HepG2 (cell line): ENCODE measurements around the gene OR2B2. TPM values are rescaled to one million over a fixed set of nuclear protein-coding genes. Genes with fewer than 3 reads are reported as not detected.
A peak's percentile ranks its signal among the peaks of the same experiment; 100 is the strongest.

Experiments used
- BATF2 ChIP-seq: sonication (generic); formaldehyde crosslinking; IDR thresholded peaks from 2 replicates; pipeline ENCODE4 v1.8.0; 2022; ENCODE audit warnings: mild to moderate bottlenecking, missing genetic modification reagents, moderate library complexity
- CEBPB ChIP-seq: IDR thresholded peaks from 2 replicates; pipeline ENCODE4 v1.6.1; 2011; ENCODE audit warnings: low read depth, low read length, improper control_type of control experiment, borderline replicate concordance
- CREBL2 ChIP-seq: sonication (generic); formaldehyde crosslinking; IDR thresholded peaks from 2 replicates; pipeline ENCODE4 v1.8.1; 2023; ENCODE audit warnings: missing genetic modification reagents, mild to moderate bottlenecking, borderline replicate concordance
- E2F1 ChIP-seq: sonication (generic); formaldehyde crosslinking; IDR thresholded peaks from 2 replicates; pipeline ENCODE4 v1.5.0; 2020; ENCODE audit warnings: missing genetic modification reagents
- GMEB2 ChIP-seq: IDR thresholded peaks from 2 replicates; pipeline ENCODE4 v1.6.1; 2016; ENCODE audit warnings: missing biosample characterization, missing genetic modification reagents, low read depth
- KLF6 ChIP-seq: IDR thresholded peaks from 2 replicates; pipeline ENCODE4 v1.8.0; 2016; ENCODE audit warnings: missing biosample characterization, missing genetic modification reagents
- KMT2B ChIP-seq: IDR thresholded peaks from 2 replicates; pipeline ENCODE4 v1.6.1; 2016; ENCODE audit warnings: missing genetic modification reagents, missing compliant biosample characterization
- PLRG1 ChIP-seq: fragments of 450-650 bp; conservative IDR thresholded peaks from 2 replicates; pipeline ENCODE4 v1.6.1; 2016
- POLR2A ChIP-seq, 2 experiments: IDR thresholded peaks; 2 replicates each; pipeline ENCODE4 v1.6.1; 2011; ENCODE audit warnings: low read depth in 2 of 2, low read length in 2 of 2, mild to moderate bottlenecking in 1 of 2, moderate library complexity in 1 of 2; ENCODE audit not compliant: insufficient read depth in 1 of 2
- PRMT3 ChIP-seq: sonication (generic); formaldehyde crosslinking; IDR thresholded peaks from 2 replicates; pipeline ENCODE4 v1.8.1; 2022; ENCODE audit warnings: low read depth, mild to moderate bottlenecking, moderate library complexity, missing genetic modification reagents, borderline replicate concordance
- RARA ChIP-seq: IDR thresholded peaks from 2 replicates; pipeline ENCODE4 v1.6.1; 2016; ENCODE audit warnings: missing genetic modification reagents, missing compliant biosample characterization
- REL ChIP-seq: sonication (generic); formaldehyde crosslinking; conservative IDR thresholded peaks from 2 replicates; pipeline ENCODE4 v1.8.0; 2022; ENCODE audit warnings: mild to moderate bottlenecking, missing genetic modification reagents, moderate library complexity
- SETDB1 ChIP-seq: sonication (generic); formaldehyde crosslinking; IDR thresholded peaks from 2 replicates; pipeline ENCODE4 v1.5.1; 2020; ENCODE audit warnings: missing genetic modification reagents, mild to moderate bottlenecking, borderline replicate concordance
- SRY ChIP-seq: sonication (generic); formaldehyde crosslinking; IDR thresholded peaks from 2 replicates; pipeline ENCODE4 v1.8.0; 2022; ENCODE audit warnings: mild to moderate bottlenecking, missing genetic modification reagents
- STAG1 ChIP-seq: sonication (generic); formaldehyde crosslinking; IDR thresholded peaks from 2 replicates; pipeline ENCODE4 v1.4.0; 2020; ENCODE audit warnings: missing genetic modification reagents
- TMF1 ChIP-seq: sonication (generic); formaldehyde crosslinking; IDR thresholded peaks from 2 replicates; pipeline ENCODE4 v1.8.1; 2022; ENCODE audit warnings: low read depth, missing genetic modification reagents
- ZIK1 ChIP-seq: sonication (generic); formaldehyde crosslinking; IDR thresholded peaks from 2 replicates; pipeline ENCODE4 v1.5.0; 2020; ENCODE audit warnings: mild to moderate bottlenecking, low read depth, missing genetic modification reagents, borderline replicate concordance
- ZNF552 ChIP-seq: sonication (generic); formaldehyde crosslinking; IDR thresholded peaks from 2 replicates; pipeline ENCODE4 v1.9.0; 2022; ENCODE audit warnings: missing genetic modification reagents, mild to moderate bottlenecking, borderline replicate concordance
- ZNF687 ChIP-seq: sonication (generic); formaldehyde crosslinking; IDR thresholded peaks from 2 replicates; pipeline ENCODE4 v1.5.1; 2020; ENCODE audit warnings: mild to moderate bottlenecking, missing genetic modification reagents, moderate library complexity
- ZNF749 ChIP-seq: sonication (generic); formaldehyde crosslinking; IDR thresholded peaks from 2 replicates; pipeline ENCODE4 v1.8.0; 2022; ENCODE audit warnings: mild to moderate bottlenecking, missing genetic modification reagents, moderate library complexity, borderline replicate concordance
- ZNF761 ChIP-seq: sonication (generic); formaldehyde crosslinking; conservative IDR thresholded peaks from 2 replicates; pipeline ENCODE4 v1.4.0; 2020; ENCODE audit warnings: mild to moderate bottlenecking, missing genetic modification reagents
- ZNF879 ChIP-seq: sonication (generic); formaldehyde crosslinking; IDR thresholded peaks from 2 replicates; pipeline ENCODE4 v1.8.1; 2023; ENCODE audit warnings: missing genetic modification reagents
- polyA plus RNA-seq, 8 experiments: library from polyadenylated mRNA; depleted of rRNA in 3 of 8; stranded (reverse) in 7 of 8; unstranded in 1 of 8; fragments of >200 nt; fragmentation: Illumina TruSeq in 4 of 8; extraction: Trizol in 4 of 8; gene quantifications; 2 replicates each; pipeline versions ENCODE4 v1.2.1 to v1.2.3, GENCODE V29; 2011 to 2016; ENCODE audit warnings: low read depth in 4 of 8, missing spikeins in 1 of 8, mixed read lengths in 1 of 8; ENCODE audit not compliant: insufficient read depth in 1 of 8
- total RNA-seq, 5 experiments: library from RNA; depleted of rRNA; stranded (reverse); fragments of >200 nt; fragmentation: Illumina TruSeq; extraction: Trizol; gene quantifications; 2 replicates each; pipeline ENCODE4 v1.2.3, GENCODE V29; 2016; ENCODE audit warnings: low read depth in 1 of 5

The OR2B2 gene
- total and polyA plus RNA-seq, 2 of the 13 experiments (the other 11 are each of a cell fraction or from before 2014, with no cell fraction given): not detected

GRCh38 chr6:27893059-27893835 lies 18.9 kb downstream of the OR2B2 start (continued):
- peak; percentile 83 for TF ChIP-seq ZNF687 (CRISPR knock-in tag)
- peak; percentile 87; the same call in 1 of the 2 replicates for TF ChIP-seq SRY (CRISPR knock-in tag)
- peak; percentile 97 for TF ChIP-seq KLF6
- TF ChIP-seq ZNF761: no peak; the same call in 1 of the 2 replicates
- no peak for TF ChIP-seq SETDB1
- TF ChIP-seq REL (CRISPR knock-in tag): peak; percentile 74; the same call in 1 of the 2 replicates
- TF ChIP-seq PRMT3 (CRISPR knock-in tag): no peak
- TF ChIP-seq STAG1 (CRISPR knock-in tag): peak; percentile 48
- TF ChIP-seq BATF2: peak; percentile 91; the same call in 1 of the 2 replicates
- peak; percentile 92 for TF ChIP-seq ZNF879 (CRISPR knock-in tag)
- peak; percentile 97; the same call in 1 of the 2 replicates for TF ChIP-seq ZNF749 (CRISPR knock-in tag)
- TF ChIP-seq KMT2B (CRISPR knock-in tag): peak; percentile 84; the same call in 1 of the 2 replicates
- TF ChIP-seq E2F1: peak; percentile 100
- TF ChIP-seq PLRG1: no peak
- peak; percentile 89 for TF ChIP-seq ZNF552 (CRISPR knock-in tag)
- peak; percentile 79; the same call in 1 of the 2 replicates for TF ChIP-seq ZIK1
- TF ChIP-seq CREBL2 (CRISPR knock-in tag): no peak; the same call in 1 of the 2 replicates
- peak; percentile 49; the same call in 1 of the 2 replicates for TF ChIP-seq CEBPB
- peak; percentile 16 for TF ChIP-seq RARA (CRISPR knock-in tag)
- peak; percentile 98 to 99 for TF ChIP-seq POLR2A (IDR thresholded peaks at IDR 0.05; ENCODE audit: insufficient read depth in 1 of 2, low read depth in 2 of 2, low read length in 2 of 2)
- peak; percentile 91; the same call in 1 of the 2 replicates for TF ChIP-seq TMF1 (CRISPR knock-in tag)
- TF ChIP-seq GMEB2: no peak
